ENCODE data around the gene POC1B.

Gene POC1B

DNA sequence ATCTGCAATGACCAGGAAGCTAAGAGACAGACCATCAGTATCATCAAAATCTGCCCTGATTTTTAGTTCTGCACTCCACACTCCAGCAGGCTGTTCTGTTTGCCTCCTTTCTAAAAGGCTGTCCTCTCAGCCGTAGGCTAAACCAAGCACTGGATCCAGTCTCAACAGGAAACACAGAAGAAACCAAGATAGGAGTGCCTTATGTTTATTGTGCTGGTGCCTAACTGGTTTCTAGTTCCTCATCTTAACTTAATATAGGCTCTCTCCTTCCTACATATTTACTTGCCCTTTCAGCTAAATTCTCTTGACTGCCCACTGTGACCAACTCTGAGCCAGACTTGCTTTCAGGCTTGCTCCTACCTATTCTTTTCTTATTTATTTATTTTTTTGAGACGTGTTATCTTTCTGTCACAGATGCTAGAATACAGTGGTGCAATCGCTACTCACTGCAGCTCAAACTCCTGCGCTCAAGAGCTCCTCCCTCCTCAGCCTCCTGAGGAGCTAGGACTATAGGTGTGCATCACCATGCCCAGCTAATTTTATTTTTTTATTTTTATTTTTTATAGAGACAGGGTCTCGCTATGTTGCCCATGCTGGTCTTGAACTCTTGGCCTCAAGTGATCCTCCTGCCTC is 32.1 kb downstream of the POC1B start:
- no peak for DNase-seq

DNA sequence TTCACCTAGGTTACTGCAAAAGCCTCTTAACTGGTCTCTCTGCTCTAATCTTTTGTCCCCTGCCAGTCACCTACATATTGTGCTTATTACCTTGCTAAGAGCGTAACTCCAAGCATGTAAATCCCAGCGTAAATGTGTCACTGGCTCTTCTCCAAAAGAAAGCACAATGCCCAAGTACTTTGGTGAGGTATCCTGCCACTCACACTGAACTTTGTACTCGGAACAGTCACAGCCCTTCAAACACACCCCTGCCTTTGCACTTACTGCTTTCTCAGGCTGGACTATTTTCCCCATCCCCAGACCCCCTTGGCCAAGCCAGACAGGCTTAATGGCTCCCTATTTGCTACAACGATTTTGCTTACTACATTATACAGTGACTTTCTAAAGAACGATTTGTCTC is 33.0 kb downstream of the POC1B start:
- no peak for DNase-seq

DNA sequence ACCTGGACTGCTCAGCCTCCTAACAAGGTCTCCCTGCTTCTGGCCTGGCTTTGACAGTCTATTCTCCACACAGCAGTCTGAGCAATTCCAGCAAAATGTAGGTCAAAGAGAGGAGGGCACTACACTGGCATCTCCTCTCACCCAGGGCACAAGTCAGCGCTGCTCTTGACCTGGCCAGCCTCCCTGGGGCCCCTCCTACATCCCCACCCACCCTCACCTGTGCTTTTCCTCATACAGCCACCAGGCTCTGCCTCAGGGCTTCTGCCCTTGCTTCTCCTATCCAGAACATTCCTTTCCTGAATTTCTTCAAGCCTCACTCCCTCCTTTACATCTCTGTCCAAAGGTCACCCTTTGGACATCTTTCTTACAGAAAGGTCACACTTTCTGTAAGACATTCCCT is 34.9 kb downstream of the POC1B start:
- no peak for DNase-seq

DNA sequence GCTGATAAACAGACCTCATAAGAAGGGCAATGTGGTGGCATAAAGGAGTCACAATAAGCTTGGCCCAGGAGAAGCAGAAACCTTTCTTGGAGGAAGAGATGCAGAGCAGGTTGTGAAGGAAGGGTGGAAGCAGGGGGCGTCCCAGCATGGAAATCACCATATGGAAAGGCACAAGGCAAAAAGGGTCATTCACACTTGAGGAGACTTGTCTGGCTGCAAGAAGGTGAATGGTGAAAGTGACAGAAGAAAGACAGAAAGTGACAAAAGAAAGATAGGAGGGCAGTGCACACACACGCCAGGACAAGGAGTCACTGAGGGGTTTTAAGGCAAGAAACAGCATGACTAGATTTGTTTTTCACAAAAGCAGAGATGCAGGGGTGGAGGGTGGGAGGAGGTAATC is 39.6 kb downstream of the POC1B start:
- no peak for DNase-seq

DNA sequence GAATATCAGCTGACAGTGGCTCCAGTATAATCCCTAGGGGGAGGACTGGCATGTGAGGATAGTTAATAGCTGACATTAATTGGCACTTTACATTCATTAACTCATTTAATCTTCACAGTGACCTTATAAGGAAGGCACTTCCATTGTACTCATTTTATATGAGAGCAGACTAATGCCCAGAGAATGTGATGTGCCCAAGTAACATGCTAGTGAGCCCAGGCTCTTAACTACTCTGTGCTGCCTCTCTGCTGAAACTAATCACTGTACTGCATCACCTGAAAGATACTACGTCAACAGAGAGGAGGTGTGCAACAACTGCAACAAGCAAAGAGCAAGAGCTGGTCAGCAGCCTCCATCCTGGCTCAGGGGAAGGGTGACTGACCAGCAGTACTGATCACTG is 41.4 kb downstream of the POC1B start:
- DNase-seq, result no peak

DNA sequence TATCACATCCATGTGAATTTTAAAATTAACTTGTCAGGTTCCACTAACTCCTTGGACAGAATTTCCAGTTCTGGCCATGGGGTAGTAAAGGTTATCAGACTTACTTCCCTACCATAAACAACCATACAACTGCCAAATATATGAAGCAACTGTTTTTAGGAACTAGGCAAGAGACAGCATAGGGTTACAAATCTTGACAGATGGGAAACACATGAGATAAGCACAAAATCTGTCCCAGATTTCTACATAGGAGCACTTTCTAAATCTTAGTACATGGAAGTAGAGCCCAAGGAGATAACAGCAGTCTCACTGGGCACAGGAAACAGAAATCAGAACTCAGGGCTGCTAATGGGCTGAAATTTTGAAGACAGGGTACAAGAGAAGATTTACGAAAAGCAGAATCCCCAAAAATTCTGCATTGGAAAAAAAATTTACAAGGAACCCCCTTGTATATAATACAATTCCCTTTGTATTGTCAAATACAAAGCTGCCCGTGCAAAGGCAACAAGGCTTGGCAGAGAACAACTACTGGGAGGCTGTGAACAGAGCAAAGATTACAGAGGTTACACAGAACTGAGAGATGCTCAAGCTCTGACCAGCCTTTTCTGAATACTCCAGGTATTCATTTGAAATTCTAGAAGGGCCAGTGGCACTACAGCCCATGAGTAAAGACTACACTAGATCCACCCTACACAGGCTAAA is 44.5 kb downstream of the POC1B start:
- DNase-seq, result no peak

DNA sequence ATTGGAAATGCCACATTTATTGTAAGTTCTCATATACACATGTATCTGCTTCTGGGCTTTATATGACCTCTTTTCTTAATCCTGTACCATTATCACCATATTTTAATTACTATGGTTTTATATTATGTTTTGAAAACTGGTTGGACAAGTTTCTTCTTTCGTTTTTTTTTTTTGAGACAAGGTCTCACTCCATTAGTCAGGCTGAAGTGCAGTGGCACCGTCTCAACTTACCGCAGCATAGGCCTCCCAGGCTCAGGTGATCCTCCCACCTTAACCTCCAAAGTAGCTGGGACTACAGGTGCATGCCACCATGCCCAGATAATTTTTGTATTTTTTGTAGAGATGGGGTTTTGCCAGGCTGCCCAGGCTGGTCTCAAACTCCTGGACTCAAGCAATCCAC is 45.9 kb downstream of the POC1B start:
- DNase-seq, result no peak

DNA sequence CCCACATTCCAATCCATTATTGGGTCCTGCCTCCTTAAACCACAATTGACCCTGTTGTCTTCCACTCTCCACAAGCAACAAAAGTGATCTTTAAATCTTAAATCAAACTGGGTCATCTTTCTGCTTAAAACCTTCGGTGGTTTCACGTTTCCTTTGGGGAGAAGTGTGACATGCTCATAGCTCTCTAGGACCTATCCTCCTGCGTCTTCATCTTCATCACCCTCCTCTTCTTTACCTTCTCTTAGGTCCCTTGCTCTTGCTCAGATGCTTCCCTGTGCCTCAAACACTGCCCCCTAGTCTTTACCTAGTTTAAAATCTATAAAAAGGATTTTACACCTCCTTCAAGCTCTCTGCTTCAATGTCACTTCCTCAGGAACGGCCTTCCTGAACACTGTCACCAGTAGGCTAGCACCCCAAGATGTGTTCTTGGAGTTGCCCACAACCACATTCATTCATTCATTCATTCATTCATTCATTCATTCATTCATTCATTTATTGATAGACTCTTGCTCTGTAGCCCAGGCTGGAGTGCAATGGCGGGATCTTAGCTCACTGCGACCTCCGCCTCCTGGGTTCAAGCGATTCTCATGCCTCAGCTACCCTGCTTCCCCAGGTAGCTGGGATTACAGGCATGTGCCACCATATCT is 48.1 kb downstream of the POC1B start:
- no peak for DNase-seq

DNA sequence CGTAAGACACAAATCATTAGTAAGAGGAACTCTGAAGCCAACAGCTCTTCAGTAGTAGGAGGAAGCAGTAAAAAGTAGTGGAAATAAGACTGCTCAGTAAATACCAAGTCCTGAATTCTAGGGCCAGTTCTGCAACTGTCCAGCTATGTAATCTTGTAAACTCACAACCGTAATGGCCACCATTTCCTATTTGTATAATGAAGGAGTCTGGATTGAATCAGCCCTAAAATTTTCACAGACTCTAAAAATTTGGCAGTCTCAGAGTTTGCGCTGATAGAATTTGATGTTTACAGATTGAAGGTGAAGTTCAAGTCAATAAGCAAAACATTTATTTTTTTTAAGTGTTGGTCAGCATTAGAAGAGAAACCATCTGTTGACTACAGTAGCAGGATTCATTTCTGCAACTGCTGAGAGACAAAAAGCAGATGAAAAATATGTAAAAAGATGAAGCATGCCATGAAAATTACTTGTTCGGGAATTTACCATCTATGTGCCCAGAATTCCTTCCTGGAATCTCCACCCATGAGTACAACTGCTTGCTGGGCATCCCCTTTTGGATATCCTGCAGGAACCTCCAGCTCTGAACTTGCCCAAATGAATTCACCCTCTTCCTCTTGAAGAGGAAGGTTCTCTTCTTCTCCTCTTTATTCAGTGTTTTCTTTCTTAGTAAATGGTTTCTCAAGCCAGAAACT is 48.8 kb downstream of the POC1B start:
- no peak for DNase-seq

DNA sequence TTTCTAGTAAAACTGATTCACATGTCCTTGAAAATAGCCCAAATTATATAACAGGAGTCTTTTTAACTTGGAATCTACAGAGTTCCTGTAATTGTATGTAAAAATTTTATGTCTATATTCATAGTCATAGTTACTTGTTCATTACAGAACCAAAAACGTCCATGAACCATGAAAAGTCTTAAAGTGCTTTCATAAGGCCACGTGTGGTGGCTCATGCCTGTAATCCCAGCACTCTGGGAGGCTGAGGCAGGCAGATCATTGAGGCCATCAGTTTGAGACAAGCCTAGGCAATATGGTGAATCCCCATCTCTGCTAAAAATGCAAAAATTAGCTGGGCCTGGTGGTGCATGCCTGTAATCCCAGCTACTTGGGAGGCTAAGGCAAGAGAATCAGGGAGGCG is 49.6 kb downstream of the POC1B start:
- no peak for DNase-seq

DNA sequence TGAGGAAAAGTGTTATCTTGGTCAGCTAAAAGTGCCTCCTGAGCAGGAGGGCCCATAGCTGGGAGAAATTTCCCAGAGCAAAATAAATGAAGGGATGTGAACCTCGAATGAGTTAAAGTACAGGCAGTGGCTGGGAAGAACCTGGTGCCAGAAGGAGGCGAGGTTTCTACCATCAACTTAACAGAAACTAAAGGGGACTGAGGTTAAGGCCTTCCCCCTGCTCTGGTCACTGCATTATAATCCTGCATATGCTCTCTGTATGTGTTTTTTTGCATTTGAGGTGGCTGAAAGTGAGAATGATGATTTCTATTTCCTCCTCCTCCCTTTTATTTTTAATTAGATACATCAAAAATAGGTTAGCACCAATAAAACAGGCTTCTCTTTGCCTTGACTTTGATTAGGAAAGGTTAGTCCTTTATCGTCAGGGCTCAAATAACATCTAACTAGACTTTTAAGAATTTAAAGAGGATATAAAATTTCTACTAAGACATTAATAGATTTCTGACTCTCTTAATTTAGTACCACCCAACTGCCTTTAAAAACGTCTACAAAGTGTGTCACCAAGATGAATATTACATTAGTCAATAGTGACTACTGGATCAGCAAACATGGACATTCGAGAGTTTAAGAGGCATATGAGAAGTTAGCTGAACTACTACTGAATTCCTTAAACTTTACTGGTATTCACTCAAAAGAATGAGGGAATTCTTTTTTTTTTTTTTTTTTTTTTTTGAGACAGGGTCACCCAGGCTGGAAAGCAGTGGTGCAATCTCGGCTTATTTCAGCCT is 50.5 kb downstream of the POC1B start:
- DNase-seq, result no peak

DNA sequence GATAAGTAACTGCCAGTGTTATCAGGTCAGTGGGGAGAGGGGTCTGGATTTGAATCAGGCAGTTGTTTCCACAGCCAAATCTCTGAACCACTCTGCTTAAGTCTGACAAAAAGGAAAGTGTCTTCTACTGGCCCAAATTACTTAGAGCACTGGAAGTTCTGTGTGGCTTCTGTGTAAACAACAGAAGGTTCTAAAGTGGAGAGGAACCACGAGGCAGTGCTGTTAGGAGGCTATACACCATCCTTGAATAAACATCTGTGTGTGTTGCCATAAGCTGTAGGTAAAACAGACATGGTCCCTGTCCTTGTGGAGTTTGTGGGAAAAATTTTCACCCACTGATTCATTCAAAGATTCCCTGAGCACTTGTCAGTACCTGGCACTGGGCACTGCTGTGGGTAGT is 51.2 kb downstream of the POC1B start:
- no peak for DNase-seq

DNA sequence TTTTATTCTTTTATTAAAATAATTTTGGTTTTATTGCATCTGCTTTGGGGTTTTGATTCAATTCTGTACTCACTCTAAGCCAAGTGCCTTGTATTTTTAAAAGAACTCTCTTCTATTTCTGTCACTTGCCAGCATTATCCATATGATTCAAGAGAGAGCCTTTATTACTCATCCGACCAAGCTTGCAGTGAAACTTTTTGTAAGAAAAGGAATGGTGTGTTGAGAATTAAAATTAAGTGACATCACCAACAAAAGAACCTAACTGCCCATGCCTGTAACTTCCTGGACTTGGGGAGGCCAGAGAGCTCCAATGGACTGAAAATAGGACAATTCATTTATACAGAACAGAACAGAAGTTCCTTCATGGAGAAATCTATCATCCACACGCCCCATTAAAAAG is 53.3 kb downstream of the POC1B start:
- no peak for DNase-seq

DNA sequence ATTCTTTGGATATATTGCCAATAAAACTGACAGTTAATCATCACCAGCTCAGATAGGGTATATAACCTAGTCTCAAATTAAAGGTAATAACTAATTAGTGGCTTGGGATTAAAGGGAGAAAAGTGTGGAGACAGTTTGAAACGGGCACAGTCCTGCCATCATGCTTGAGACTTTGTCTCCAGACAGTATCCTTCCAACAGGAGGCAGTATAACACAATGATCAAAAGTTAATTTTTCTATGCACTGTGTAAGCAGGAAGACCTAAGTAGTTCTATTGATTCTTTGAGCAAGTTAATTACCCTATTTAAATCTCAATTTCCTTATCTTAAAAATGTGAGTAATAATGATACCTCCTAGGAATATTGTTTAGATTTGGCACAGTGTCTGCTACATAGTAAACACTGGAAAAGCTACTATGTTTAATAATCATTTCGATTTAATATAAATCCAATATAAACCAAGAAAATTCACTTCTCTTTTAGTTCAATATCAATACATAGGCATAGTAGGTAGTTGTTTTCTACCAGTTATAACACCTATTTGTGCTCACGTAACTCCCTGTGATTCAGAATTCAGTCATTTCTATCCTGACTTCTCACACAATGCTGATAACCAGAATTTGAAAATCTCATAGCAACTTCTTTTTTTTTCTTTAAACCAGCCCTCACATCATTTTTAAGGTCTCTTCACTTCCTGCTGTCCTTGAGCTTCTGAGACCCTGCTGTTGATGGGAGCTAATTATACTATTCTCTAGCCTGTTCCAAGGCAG is 54.9 kb downstream of the POC1B start:
- DNase-seq, result peak; percentile 16

DNA sequence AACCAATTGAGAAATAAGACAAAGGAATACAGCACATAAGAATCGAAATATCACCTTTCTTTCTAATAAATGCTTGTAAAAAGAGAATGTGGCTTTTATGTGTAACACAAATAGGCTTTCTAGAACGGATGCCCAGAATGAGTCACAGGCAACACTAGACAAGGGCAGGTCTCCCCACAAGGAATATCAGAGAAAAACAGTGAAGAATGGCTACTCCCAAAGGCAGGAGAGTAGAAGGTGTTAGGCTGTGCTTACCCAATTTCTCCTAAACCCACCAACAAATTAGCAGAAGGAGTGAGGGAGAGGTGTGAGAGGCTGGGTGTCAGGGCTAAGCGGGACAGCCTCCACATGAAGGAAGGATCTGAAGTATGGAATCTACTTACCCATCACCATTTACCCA is 56.5 kb downstream of the POC1B start:
- DNase-seq, result no peak

DNA sequence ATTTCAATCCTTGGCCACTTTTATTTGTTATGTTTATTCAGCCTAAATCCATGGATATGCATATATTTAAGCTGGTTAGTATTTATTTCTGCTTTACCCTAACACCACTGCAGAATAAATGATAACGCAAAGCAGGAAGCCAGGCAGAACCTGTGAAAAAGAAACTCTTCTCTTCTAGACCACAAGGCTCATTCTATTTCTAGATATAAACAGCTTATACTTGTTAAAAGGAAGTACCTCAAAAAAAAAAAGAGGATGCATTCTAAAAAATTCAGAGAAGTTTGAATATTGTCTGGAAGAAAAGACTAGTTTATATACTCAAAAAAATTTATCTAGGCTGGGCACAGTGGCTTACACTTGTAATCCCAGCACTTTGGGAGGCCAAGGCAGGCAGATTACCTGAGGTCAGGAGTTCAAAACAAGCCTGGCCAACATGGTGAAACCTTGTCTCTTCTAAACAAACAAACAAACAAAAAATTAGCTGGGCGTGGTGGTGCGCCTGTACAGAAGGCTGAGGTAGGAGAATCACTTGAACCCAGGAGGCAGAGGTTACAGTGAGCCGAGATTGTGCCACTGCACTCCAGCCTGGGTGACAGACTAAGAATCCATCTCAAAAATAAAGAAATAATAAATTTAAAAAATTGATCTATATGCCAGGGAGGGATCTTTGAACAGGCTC is 57.1 kb downstream of the POC1B start:
- no peak for DNase-seq

DNA sequence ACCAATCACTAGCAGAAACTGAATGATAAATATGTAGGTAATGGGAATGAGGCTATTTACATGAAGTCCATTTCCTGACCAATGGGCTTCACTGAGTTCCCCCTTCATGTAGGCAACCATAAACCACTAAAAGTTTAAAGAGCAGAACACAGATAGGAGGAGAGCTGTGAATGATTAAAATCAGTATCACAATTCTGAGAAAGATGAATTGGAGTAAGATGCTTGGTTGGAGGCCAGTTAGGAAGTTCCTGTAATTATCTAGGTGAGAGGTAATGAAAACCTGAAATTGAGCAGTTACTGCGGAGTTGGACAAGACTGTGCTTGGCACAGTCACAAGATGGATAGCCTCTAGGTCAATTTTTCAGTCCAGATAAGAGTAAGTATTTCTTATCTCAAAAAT is 57.8 kb downstream of the POC1B start:
- DNase-seq, result no peak

DNA sequence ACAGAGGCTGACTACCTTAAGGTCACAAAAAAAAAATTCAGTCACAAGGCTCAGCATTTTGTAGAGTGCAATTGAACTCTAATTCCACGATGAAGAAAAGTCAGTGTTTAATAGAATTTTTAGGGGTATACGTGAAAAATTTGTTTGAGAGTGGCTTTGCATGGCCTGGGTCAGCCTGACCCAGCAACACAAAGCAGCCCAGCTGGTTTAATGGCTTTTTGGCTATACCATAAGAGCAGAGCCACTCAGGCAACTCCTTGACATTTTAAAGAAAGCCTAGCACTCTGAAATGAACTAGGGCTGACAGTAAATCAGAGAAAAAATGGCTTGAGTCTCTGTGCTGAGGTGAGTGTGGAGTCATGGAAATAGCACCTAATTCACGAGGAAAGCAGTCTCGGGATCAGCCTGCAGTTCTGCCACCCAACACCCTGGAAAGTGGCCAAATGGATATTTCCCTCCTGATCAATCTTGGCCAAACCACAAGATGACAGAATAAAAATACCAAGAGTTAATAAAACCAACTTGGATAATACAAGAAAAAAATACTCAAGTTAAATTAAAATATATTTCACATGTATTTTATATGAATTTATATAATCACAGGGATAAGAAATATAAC is 60.8 kb downstream of the POC1B start:
- DNase-seq, result no peak

DNA sequence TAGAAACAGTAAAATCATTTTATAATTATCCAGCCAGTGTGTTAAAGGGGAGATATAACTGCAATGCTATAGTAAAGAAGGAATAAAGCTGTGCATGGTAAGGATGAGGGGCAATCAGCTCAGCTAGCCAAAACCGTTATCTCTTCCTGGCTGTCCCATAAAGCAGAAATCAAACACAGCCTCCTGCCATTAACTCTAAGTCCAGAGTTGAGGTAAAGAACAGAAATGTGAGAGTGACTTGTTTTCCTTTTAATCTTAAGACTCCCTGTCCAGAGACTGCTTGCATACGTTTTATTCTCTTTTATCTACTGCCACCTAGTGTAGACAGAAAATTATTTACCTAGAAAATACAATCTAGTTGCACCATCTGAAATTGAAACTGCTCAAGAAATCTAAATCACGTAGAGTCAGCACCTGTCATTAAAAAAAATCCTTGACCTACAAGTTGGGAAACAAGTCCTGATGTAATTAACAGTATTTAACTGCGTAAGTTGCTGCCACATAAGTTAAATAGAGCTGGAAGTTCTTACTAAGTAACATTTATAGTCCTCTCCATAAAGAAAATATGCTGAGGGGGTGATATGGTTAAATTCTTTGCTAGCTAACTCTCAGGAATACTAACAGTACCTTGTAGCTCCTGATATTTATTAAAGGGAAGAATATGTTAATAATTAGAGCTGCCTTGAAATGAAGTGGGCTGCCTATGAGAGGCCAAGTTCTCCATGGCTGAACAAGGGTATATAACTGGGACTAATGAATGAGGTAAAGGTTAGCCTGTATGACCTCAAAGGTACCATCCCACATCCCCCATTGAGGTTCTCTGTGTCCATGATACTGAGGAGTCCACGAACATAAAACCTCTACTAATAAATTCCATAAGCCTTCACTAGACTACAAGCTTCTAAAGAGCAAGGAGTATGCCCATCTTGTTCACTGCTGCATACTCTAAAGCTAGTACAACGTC is 63.9 kb downstream of the POC1B start:
- peak; percentile 50 for DNase-seq

DNA sequence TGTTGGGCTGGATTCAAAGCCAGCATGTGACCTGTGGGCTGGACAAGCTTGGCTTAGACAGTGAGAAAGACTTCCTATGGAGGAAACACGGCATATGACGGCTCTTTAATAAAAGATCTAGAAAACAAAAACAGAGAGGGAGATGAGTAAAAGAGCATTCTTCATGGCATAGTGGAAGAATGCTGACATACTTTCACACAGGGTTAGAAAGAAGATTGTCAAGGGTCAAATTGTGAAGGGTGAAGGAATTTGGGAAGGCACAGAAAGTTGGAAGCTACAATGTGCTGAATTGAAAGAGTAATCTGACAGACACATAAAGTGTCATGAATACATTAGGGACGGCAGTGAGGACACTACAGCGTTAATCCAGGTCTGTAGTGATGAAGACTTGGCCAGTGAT is 64.7 kb downstream of the POC1B start:
- no peak for DNase-seq
